Neural cell (in vitro differentiated cells): ENCODE measurements around the gene SEBOX. TPM values are rescaled to one million over a fixed set of nuclear protein-coding genes. Genes with fewer than 3 reads are reported as not detected.
"Not testable (repeated sequence)": the region's sequence is repeated elsewhere in the genome, so short reads cannot be mapped to it uniquely, and the experiment has no call there.

ENCODE experiments used
- H2AFZ ChIP-seq: fragments of 200-600, 300-800 bp; sonication (generic), shearing (Covaris generic); 2 replicates; pipeline ENCODE4 v1.6.0; 2014; ENCODE audit warnings: low read depth, mild to moderate bottlenecking, antibody characterized with exemption, low read length, moderate library complexity
- H3F3A ChIP-seq: fragments of 200-600 bp; shearing (Covaris generic); 2 replicates; pipeline ENCODE4 v1.6.1; 2016; ENCODE audit warnings: mild to moderate bottlenecking, moderate library complexity, mixed read lengths, antibody characterized with exemption, low read length; ENCODE audit not compliant: insufficient read depth, poor library complexity, severe bottlenecking
- H3K27ac ChIP-seq: fragments of 200-600, 300-800 bp; sonication (generic), shearing (Covaris generic); 2 replicates; pipeline ENCODE4 v1.5.1; 2014; ENCODE audit warnings: mild to moderate bottlenecking, low read length, moderate library complexity
- H3K27me3 ChIP-seq: fragments of 300-800, 200-600 bp; sonication (generic), shearing (Covaris generic); 2 replicates; pipeline ENCODE4 v1.6.0; 2014; ENCODE audit warnings: mild to moderate bottlenecking, low read depth, low read length, moderate library complexity; ENCODE audit not compliant: insufficient read depth
- H3K36me3 ChIP-seq: fragments of 300-800, 200-600 bp; sonication (generic), shearing (Covaris generic); 2 replicates; pipeline ENCODE4 v1.5.1; 2014; ENCODE audit warnings: mild to moderate bottlenecking, antibody characterized with exemption, low read length, moderate library complexity; ENCODE audit not compliant: insufficient read depth
- H3K4me2 ChIP-seq: fragments of 300-800, 200-600 bp; sonication (generic), shearing (Covaris generic); 2 replicates; pipeline ENCODE4 v1.6.0; 2014; ENCODE audit warnings: mild to moderate bottlenecking, low read length
- H3K4me3 ChIP-seq: fragments of 300-800, 200-600 bp; sonication (generic), shearing (Covaris generic); 2 replicates; pipeline ENCODE4 v1.5.1; 2014; ENCODE audit warnings: mild to moderate bottlenecking, low read length, moderate library complexity
- H3K79me2 ChIP-seq: fragments of 200-600 bp; shearing (Covaris generic); replicated peaks from 2 replicates; pipeline ENCODE4 v1.6.0; 2014; ENCODE audit warnings: mild to moderate bottlenecking, low read length, moderate library complexity; ENCODE audit not compliant: insufficient read depth
- H3K9ac ChIP-seq: fragments of 300-800, 200-600 bp; sonication (generic), shearing (Covaris generic); 2 replicates; pipeline ENCODE4 v1.6.1; 2016; ENCODE audit warnings: mild to moderate bottlenecking, low read length, mixed read lengths
- H3K9me2 ChIP-seq: fragments of 200-600 bp; shearing (Covaris generic); 2 replicates; pipeline ENCODE4 v1.6.1; 2016; ENCODE audit warnings: mild to moderate bottlenecking, low read length, mixed read lengths; ENCODE audit not compliant: insufficient read depth
- H3K9me3 ChIP-seq: fragments of 200-600, 300-800 bp; sonication (generic), shearing (Covaris generic); 2 replicates; pipeline ENCODE4 v1.6.1; 2016; ENCODE audit warnings: mild to moderate bottlenecking, mixed run types, low read length, moderate library complexity, mixed read lengths
- H4K20me1 ChIP-seq: fragments of 200-600 bp; shearing (Covaris generic); 2 replicates; pipeline ENCODE4 v1.6.1; 2016; ENCODE audit warnings: mild to moderate bottlenecking, mixed run types; ENCODE audit not compliant: insufficient read depth
- EP300 ChIP-seq: fragments of 450-650 bp; conservative IDR thresholded peaks from 2 replicates; pipeline ENCODE4 v1.6.1; 2014; ENCODE audit warnings: antibody characterized with exemption, mild to moderate bottlenecking, moderate library complexity; ENCODE audit not compliant: poor library complexity, severe bottlenecking
- EZH2 ChIP-seq: fragments of 200-600, 300-800 bp; shearing (Covaris generic), sonication (generic); IDR thresholded peaks from 2 replicates; pipeline ENCODE4 v1.6.1; 2014; ENCODE audit warnings: antibody characterized with exemption, low read length, borderline replicate concordance, mild to moderate bottlenecking; ENCODE audit not compliant: insufficient read depth, poor library complexity, severe bottlenecking
- MXI1 ChIP-seq: fragments of 450-650 bp; conservative IDR thresholded peaks from 2 replicates; pipeline ENCODE4 v1.6.1; 2014; ENCODE audit warnings: antibody characterized with exemption, mild to moderate bottlenecking; ENCODE audit not compliant: poor library complexity, severe bottlenecking
- POLR2AphosphoS5 ChIP-seq: IDR thresholded peaks from 2 replicates; pipeline ENCODE4 v1.6.1; 2012
- RAD21 ChIP-seq: fragments of 450-650 bp; conservative IDR thresholded peaks from 2 replicates; pipeline ENCODE4 v1.6.1; 2014; ENCODE audit warnings: antibody characterized with exemption, mild to moderate bottlenecking, moderate library complexity
- REST ChIP-seq: IDR thresholded peaks from 2 replicates; pipeline ENCODE4 v1.6.1; 2012; ENCODE audit warnings: borderline replicate concordance
- SMC3 ChIP-seq: fragments of 450-650 bp; conservative IDR thresholded peaks from 2 replicates; pipeline ENCODE4 v1.6.1; 2014; ENCODE audit warnings: antibody characterized with exemption, mild to moderate bottlenecking, moderate library complexity; ENCODE audit not compliant: poor library complexity
- TAF1 ChIP-seq: IDR thresholded peaks from 2 replicates; pipeline ENCODE4 v1.6.1; 2012; ENCODE audit warnings: low read depth
- polyA plus RNA-seq: library from polyadenylated mRNA; depleted of rRNA; stranded (reverse); fragments of >200 nt; gene quantifications from 2 replicates; pipeline ENCODE4 v1.2.3, GENCODE V29; 2014
- TF ChIP-seq, protein P1 (sequence below): fragments of 450-650 bp; IDR thresholded peaks from 2 replicates; pipeline ENCODE4 v1.5.1; 2014; ENCODE audit warnings: antibody characterized with exemption, mild to moderate bottlenecking, moderate library complexity; ENCODE audit not compliant: poor library complexity, severe bottlenecking

The SEBOX gene
- polyA plus RNA-seq, 1 donor from 2014 or later: not detected

- H4K20me1 ChIP-seq: no peaks in the 10 kb centered on the region
- H3K9me3 ChIP-seq: no peaks in the 10 kb centered on the region
- TF ChIP-seq, protein P1, sequence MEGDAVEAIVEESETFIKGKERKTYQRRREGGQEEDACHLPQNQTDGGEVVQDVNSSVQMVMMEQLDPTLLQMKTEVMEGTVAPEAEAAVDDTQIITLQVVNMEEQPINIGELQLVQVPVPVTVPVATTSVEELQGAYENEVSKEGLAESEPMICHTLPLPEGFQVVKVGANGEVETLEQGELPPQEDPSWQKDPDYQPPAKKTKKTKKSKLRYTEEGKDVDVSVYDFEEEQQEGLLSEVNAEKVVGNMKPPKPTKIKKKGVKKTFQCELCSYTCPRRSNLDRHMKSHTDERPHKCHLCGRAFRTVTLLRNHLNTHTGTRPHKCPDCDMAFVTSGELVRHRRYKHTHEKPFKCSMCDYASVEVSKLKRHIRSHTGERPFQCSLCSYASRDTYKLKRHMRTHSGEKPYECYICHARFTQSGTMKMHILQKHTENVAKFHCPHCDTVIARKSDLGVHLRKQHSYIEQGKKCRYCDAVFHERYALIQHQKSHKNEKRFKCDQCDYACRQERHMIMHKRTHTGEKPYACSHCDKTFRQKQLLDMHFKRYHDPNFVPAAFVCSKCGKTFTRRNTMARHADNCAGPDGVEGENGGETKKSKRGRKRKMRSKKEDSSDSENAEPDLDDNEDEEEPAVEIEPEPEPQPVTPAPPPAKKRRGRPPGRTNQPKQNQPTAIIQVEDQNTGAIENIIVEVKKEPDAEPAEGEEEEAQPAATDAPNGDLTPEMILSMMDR: no peak
- TF ChIP-seq EZH2 (no peak), REST (no peak), POLR2AphosphoS5 (no peak), TAF1 (no peak), SMC3 (no peak), EP300 (no peak), RAD21 (no peak), MXI1 (no peak)
- H3K36me3 ChIP-seq: peaks cover 6% of the 10 kb centered on the region
- H2AFZ ChIP-seq: no peak overlapping the region
- H3K4me2 ChIP-seq: no peak overlapping the region
- no peak overlapping the region for H3K9ac ChIP-seq
- no peaks in the 10 kb centered on the region for H3F3A ChIP-seq
- H3K79me2 ChIP-seq: peaks cover 27% of the 10 kb centered on the region
- H3K4me3 ChIP-seq: no peak overlapping the region
- no peaks in the 10 kb centered on the region for H3K27me3 ChIP-seq
- H3K27ac ChIP-seq: no peak overlapping the region
- no peaks in the 10 kb centered on the region for H3K9me2 ChIP-seq
These were observed 24.6 kb downstream of the SEBOX start for GRCh38 chr17:28340374-28340773.

- peaks cover 2% of the 10 kb centered on the region for H3K36me3 ChIP-seq
- no peaks in the 10 kb centered on the region for H3K9me2 ChIP-seq
- TF ChIP-seq POLR2AphosphoS5 (no peak), MXI1 (no peak), RAD21 (no peak), SMC3 (no peak), EP300 (no peak), TAF1 (no peak), EZH2 (no peak), REST (no peak)
- TF ChIP-seq, protein P1: no peak
- H3K4me3 ChIP-seq: no peak overlapping the region
- no peak overlapping the region for H3K4me2 ChIP-seq
- no peak overlapping the region for H3K9ac ChIP-seq
- no peaks in the 10 kb centered on the region for H3F3A ChIP-seq
- peaks cover 30% of the 10 kb centered on the region for H3K79me2 ChIP-seq
- no peaks in the 10 kb centered on the region for H3K9me3 ChIP-seq
- no peak overlapping the region for H3K27ac ChIP-seq
- H2AFZ ChIP-seq: no peak overlapping the region
- no peaks in the 10 kb centered on the region for H3K27me3 ChIP-seq
- H4K20me1 ChIP-seq: no peaks in the 10 kb centered on the region
These were observed 25.6 kb downstream of the SEBOX start for GRCh38 chr17:28339431-28339830.

GRCh38 chr17:28338769-28339212 lies 26.2 kb downstream of the SEBOX start:
- H3K27ac ChIP-seq, H3K36me3 ChIP-seq, H3F3A ChIP-seq, H3K9me3 ChIP-seq, H3K4me3 ChIP-seq, H3K9me2 ChIP-seq, H3K9ac ChIP-seq, H2AFZ ChIP-seq, H3K27me3 ChIP-seq, H4K20me1 ChIP-seq, H3K4me2 ChIP-seq: not testable (repeated sequence)
- H3K79me2 ChIP-seq: peaks cover 37% of the 10 kb centered on the region
